Neural cell (in vitro differentiated cells): Measurements from ENCODE around the gene CDCP1. TPM values are rescaled to one million over a fixed set of nuclear protein-coding genes. Genes with fewer than 3 reads are reported as not detected.

Source experiments
- H2AFZ ChIP-seq: fragments of 200-600, 300-800 bp; sonication (generic), shearing (Covaris generic); 2 replicates; pipeline ENCODE4 v1.6.0; 2014; ENCODE audit warnings: low read depth, mild to moderate bottlenecking, antibody characterized with exemption, low read length, moderate library complexity
- H3F3A ChIP-seq: fragments of 200-600 bp; shearing (Covaris generic); 2 replicates; pipeline ENCODE4 v1.6.1; 2016; ENCODE audit warnings: mild to moderate bottlenecking, moderate library complexity, mixed read lengths, antibody characterized with exemption, low read length; ENCODE audit not compliant: insufficient read depth, poor library complexity, severe bottlenecking
- H3K27ac ChIP-seq: fragments of 200-600, 300-800 bp; sonication (generic), shearing (Covaris generic); 2 replicates; pipeline ENCODE4 v1.5.1; 2014; ENCODE audit warnings: mild to moderate bottlenecking, low read length, moderate library complexity
- H3K27me3 ChIP-seq: fragments of 300-800, 200-600 bp; sonication (generic), shearing (Covaris generic); 2 replicates; pipeline ENCODE4 v1.6.0; 2014; ENCODE audit warnings: mild to moderate bottlenecking, low read depth, low read length, moderate library complexity; ENCODE audit not compliant: insufficient read depth
- H3K36me3 ChIP-seq: fragments of 300-800, 200-600 bp; sonication (generic), shearing (Covaris generic); 2 replicates; pipeline ENCODE4 v1.5.1; 2014; ENCODE audit warnings: mild to moderate bottlenecking, antibody characterized with exemption, low read length, moderate library complexity; ENCODE audit not compliant: insufficient read depth
- H3K4me2 ChIP-seq: fragments of 300-800, 200-600 bp; sonication (generic), shearing (Covaris generic); 2 replicates; pipeline ENCODE4 v1.6.0; 2014; ENCODE audit warnings: mild to moderate bottlenecking, low read length
- H3K4me3 ChIP-seq: fragments of 300-800, 200-600 bp; sonication (generic), shearing (Covaris generic); 2 replicates; pipeline ENCODE4 v1.5.1; 2014; ENCODE audit warnings: mild to moderate bottlenecking, low read length, moderate library complexity
- H3K79me2 ChIP-seq: fragments of 200-600 bp; shearing (Covaris generic); replicated peaks from 2 replicates; pipeline ENCODE4 v1.6.0; 2014; ENCODE audit warnings: mild to moderate bottlenecking, low read length, moderate library complexity; ENCODE audit not compliant: insufficient read depth
- H3K9ac ChIP-seq: fragments of 300-800, 200-600 bp; sonication (generic), shearing (Covaris generic); 2 replicates; pipeline ENCODE4 v1.6.1; 2016; ENCODE audit warnings: mild to moderate bottlenecking, low read length, mixed read lengths
- H3K9me2 ChIP-seq: fragments of 200-600 bp; shearing (Covaris generic); 2 replicates; pipeline ENCODE4 v1.6.1; 2016; ENCODE audit warnings: mild to moderate bottlenecking, low read length, mixed read lengths; ENCODE audit not compliant: insufficient read depth
- H3K9me3 ChIP-seq: fragments of 200-600, 300-800 bp; sonication (generic), shearing (Covaris generic); 2 replicates; pipeline ENCODE4 v1.6.1; 2016; ENCODE audit warnings: mild to moderate bottlenecking, mixed run types, low read length, moderate library complexity, mixed read lengths
- H4K20me1 ChIP-seq: fragments of 200-600 bp; shearing (Covaris generic); 2 replicates; pipeline ENCODE4 v1.6.1; 2016; ENCODE audit warnings: mild to moderate bottlenecking, mixed run types; ENCODE audit not compliant: insufficient read depth
- EP300 ChIP-seq: fragments of 450-650 bp; conservative IDR thresholded peaks from 2 replicates; pipeline ENCODE4 v1.6.1; 2014; ENCODE audit warnings: antibody characterized with exemption, mild to moderate bottlenecking, moderate library complexity; ENCODE audit not compliant: poor library complexity, severe bottlenecking
- EZH2 ChIP-seq: fragments of 200-600, 300-800 bp; shearing (Covaris generic), sonication (generic); IDR thresholded peaks from 2 replicates; pipeline ENCODE4 v1.6.1; 2014; ENCODE audit warnings: antibody characterized with exemption, low read length, borderline replicate concordance, mild to moderate bottlenecking; ENCODE audit not compliant: insufficient read depth, poor library complexity, severe bottlenecking
- MXI1 ChIP-seq: fragments of 450-650 bp; conservative IDR thresholded peaks from 2 replicates; pipeline ENCODE4 v1.6.1; 2014; ENCODE audit warnings: antibody characterized with exemption, mild to moderate bottlenecking; ENCODE audit not compliant: poor library complexity, severe bottlenecking
- POLR2AphosphoS5 ChIP-seq: IDR thresholded peaks from 2 replicates; pipeline ENCODE4 v1.6.1; 2012
- RAD21 ChIP-seq: fragments of 450-650 bp; conservative IDR thresholded peaks from 2 replicates; pipeline ENCODE4 v1.6.1; 2014; ENCODE audit warnings: antibody characterized with exemption, mild to moderate bottlenecking, moderate library complexity
- REST ChIP-seq: IDR thresholded peaks from 2 replicates; pipeline ENCODE4 v1.6.1; 2012; ENCODE audit warnings: borderline replicate concordance
- SMC3 ChIP-seq: fragments of 450-650 bp; conservative IDR thresholded peaks from 2 replicates; pipeline ENCODE4 v1.6.1; 2014; ENCODE audit warnings: antibody characterized with exemption, mild to moderate bottlenecking, moderate library complexity; ENCODE audit not compliant: poor library complexity
- TAF1 ChIP-seq: IDR thresholded peaks from 2 replicates; pipeline ENCODE4 v1.6.1; 2012; ENCODE audit warnings: low read depth
- polyA plus RNA-seq: library from polyadenylated mRNA; depleted of rRNA; stranded (reverse); fragments of >200 nt; gene quantifications from 2 replicates; pipeline ENCODE4 v1.2.3, GENCODE V29; 2014
- TF ChIP-seq, protein P1 (sequence below): fragments of 450-650 bp; IDR thresholded peaks from 2 replicates; pipeline ENCODE4 v1.5.1; 2014; ENCODE audit warnings: antibody characterized with exemption, mild to moderate bottlenecking, moderate library complexity; ENCODE audit not compliant: poor library complexity, severe bottlenecking

The CDCP1 gene
- polyA plus RNA-seq, 1 donor from 2014 or later, result not detected

- no peaks in the 10 kb centered on the region for H3K79me2 ChIP-seq
- no peak overlapping the region for H3K4me3 ChIP-seq
- no peaks in the 10 kb centered on the region for H3F3A ChIP-seq
- no peak overlapping the region for H3K9ac ChIP-seq
- H3K4me2 ChIP-seq, result no peak overlapping the region
- no peak for TF ChIP-seq SMC3
- no peak for TF ChIP-seq REST
- no peak for TF ChIP-seq EZH2
- no peak for TF ChIP-seq RAD21
- no peak for TF ChIP-seq EP300
- TF ChIP-seq TAF1, result no peak
- TF ChIP-seq, protein P1, sequence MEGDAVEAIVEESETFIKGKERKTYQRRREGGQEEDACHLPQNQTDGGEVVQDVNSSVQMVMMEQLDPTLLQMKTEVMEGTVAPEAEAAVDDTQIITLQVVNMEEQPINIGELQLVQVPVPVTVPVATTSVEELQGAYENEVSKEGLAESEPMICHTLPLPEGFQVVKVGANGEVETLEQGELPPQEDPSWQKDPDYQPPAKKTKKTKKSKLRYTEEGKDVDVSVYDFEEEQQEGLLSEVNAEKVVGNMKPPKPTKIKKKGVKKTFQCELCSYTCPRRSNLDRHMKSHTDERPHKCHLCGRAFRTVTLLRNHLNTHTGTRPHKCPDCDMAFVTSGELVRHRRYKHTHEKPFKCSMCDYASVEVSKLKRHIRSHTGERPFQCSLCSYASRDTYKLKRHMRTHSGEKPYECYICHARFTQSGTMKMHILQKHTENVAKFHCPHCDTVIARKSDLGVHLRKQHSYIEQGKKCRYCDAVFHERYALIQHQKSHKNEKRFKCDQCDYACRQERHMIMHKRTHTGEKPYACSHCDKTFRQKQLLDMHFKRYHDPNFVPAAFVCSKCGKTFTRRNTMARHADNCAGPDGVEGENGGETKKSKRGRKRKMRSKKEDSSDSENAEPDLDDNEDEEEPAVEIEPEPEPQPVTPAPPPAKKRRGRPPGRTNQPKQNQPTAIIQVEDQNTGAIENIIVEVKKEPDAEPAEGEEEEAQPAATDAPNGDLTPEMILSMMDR, result no peak
- TF ChIP-seq MXI1, result no peak
- no peak for TF ChIP-seq POLR2AphosphoS5
- H3K27me3 ChIP-seq, result no peaks in the 10 kb centered on the region
- H4K20me1 ChIP-seq, result no peaks in the 10 kb centered on the region
- H3K36me3 ChIP-seq, result no peaks in the 10 kb centered on the region
- no peak overlapping the region for H2AFZ ChIP-seq
- H3K27ac ChIP-seq, result no peak overlapping the region
- no peaks in the 10 kb centered on the region for H3K9me3 ChIP-seq
- no peaks in the 10 kb centered on the region for H3K9me2 ChIP-seq
Observed at GRCh38 chr3:45097296-45097883, 48.8 kb downstream of the CDCP1 start.

- Histone ChIP-seq H3K9me3 (no peaks in the 10 kb centered on the region), H3K27me3 (no peaks in the 10 kb centered on the region), H4K20me1 (no peaks in the 10 kb centered on the region), H3K9ac (no peak overlapping the region), H3K4me3 (no peak overlapping the region), H3K79me2 (no peaks in the 10 kb centered on the region), H3F3A (no peaks in the 10 kb centered on the region), H3K4me2 (no peak overlapping the region), H3K9me2 (no peaks in the 10 kb centered on the region), H3K36me3 (no peaks in the 10 kb centered on the region), H2AFZ (no peak overlapping the region), H3K27ac (no peak overlapping the region)
- TF ChIP-seq EZH2 (no peak), POLR2AphosphoS5 (no peak), TAF1 (no peak), REST (no peak), EP300 (no peak)
- TF ChIP-seq, protein P1, result no peak
Observed at GRCh38 chr3:45095916-45096526, 50.2 kb downstream of the CDCP1 start.
